ENCODE measurements around the gene TMEM231.

Gene TMEM231

DNA sequence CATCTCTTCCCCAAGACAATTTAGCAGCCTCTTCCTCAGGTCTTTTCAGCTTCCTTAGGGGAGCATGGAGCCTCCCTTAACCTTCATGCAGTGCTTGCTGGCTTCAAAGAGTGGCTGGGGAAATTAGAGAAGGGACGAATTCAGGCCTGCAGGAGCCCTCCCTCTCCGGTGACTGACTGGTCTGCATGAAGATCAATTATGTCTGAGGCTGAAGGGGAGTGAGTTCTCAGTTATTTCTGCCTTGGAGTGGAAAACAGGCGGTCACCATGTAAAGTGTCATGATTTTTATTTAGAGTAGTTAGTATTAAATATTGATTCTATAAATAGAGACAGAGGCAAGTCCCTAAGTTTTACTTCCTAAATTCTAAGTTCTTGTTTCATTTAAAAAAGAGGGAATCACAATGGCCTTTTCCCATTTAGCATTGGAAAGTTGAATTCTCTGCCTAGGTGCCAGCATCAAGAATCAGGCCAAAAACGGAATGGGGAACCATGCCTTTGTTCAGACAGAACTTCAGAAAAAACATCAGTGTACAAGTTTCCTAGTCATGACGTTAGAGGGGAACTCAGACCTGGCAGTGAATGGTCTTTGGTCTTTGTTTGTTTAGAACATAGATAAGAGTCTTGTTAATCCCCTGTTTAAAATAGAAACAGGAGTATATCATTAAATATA is 14.5 kb upstream of the TMEM231 start:
- peak overlapping the region; percentile 80 for H3K27ac Mint-ChIP-seq
- peaks cover 28% of the 10 kb centered on the region for H3K4me1 Mint-ChIP-seq
- H3K4me3 Mint-ChIP-seq, result no peak overlapping the region
- no peak for DNase-seq
- TF ChIP-seq, protein P1, sequence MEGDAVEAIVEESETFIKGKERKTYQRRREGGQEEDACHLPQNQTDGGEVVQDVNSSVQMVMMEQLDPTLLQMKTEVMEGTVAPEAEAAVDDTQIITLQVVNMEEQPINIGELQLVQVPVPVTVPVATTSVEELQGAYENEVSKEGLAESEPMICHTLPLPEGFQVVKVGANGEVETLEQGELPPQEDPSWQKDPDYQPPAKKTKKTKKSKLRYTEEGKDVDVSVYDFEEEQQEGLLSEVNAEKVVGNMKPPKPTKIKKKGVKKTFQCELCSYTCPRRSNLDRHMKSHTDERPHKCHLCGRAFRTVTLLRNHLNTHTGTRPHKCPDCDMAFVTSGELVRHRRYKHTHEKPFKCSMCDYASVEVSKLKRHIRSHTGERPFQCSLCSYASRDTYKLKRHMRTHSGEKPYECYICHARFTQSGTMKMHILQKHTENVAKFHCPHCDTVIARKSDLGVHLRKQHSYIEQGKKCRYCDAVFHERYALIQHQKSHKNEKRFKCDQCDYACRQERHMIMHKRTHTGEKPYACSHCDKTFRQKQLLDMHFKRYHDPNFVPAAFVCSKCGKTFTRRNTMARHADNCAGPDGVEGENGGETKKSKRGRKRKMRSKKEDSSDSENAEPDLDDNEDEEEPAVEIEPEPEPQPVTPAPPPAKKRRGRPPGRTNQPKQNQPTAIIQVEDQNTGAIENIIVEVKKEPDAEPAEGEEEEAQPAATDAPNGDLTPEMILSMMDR (IDR thresholded peaks at IDR 0.05), result no peak
- peaks cover 51% of the 10 kb centered on the region for H3K36me3 Mint-ChIP-seq (ENCODE audit: low read depth)
- H3K9me3 Mint-ChIP-seq, result no peaks in the 10 kb centered on the region
- H3K27me3 Mint-ChIP-seq (ENCODE audit: low read depth, poor library complexity), result peaks cover 2% of the 10 kb centered on the region

DNA sequence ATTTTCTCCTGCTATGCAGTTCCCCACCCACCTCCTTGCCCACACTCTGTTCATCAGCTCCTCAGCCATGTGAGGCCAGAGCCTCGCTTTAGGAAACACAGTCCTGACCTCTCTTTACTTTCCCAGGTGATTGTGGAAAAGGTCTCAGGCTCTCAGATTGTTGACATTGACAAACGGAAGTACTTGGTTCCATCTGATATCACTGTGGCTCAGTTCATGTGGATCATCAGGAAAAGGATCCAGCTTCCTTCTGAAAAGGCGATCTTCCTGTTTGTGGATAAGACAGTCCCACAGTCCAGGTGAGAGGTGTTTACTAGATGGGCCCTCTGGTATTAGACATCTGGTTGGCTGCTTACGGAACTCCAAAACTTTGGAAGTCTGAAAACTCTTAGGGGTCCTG is 11.9 kb upstream of the TMEM231 start:
- H3K4me1 Mint-ChIP-seq, result peaks cover 36% of the 10 kb centered on the region

DNA sequence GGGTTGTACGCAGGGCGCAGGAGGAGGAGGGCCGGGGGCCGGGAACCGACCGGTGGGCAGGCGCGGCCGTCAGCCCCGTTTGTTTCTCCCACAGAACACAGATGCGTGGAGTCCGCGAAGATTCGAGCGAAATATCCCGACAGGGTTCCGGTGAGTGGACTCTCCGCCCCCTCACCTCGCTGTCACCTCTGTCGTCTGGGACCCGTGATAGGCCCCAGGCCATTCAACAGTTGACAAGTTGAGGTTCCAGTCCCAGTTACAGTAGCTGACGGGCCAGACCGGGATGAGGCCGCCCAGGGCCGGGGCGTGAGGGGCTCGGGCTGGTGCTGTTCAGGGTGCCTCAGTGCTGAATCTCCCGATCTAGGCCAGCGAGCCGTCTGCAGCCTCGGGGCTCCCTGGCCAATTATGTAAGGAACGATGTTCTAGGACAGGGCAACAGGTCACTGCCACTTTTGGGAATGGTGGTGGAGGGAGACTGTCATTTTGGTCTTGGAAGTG is 10.8 kb upstream of the TMEM231 start:
- TF ChIP-seq, protein P1 (IDR thresholded peaks at IDR 0.05), result no peak
- Mint-ChIP-seq H3K36me3 (ENCODE audit: low read depth) (peaks cover 18% of the 10 kb centered on the region), H3K9me3 (no peaks in the 10 kb centered on the region), H3K27ac (no peak overlapping the region), H3K4me1 (peaks cover 36% of the 10 kb centered on the region), H3K4me3 (peak overlapping the region; percentile 97), H3K27me3 (ENCODE audit: low read depth, poor library complexity) (peaks cover 6% of the 10 kb centered on the region)
- DNase-seq, result peak; percentile 56

More for the DNA sequence above, 11.9 kb upstream of the TMEM231 start:
- H3K27me3 Mint-ChIP-seq (ENCODE audit: low read depth, poor library complexity), result peaks cover 2% of the 10 kb centered on the region
- no peak for DNase-seq
- peaks cover 26% of the 10 kb centered on the region for H3K36me3 Mint-ChIP-seq (ENCODE audit: low read depth)
- peak overlapping the region; percentile 97 for H3K4me3 Mint-ChIP-seq
- TF ChIP-seq, protein P1 (IDR thresholded peaks at IDR 0.05), result no peak
- H3K27ac Mint-ChIP-seq, result no peak overlapping the region
- no peaks in the 10 kb centered on the region for H3K9me3 Mint-ChIP-seq

DNA sequence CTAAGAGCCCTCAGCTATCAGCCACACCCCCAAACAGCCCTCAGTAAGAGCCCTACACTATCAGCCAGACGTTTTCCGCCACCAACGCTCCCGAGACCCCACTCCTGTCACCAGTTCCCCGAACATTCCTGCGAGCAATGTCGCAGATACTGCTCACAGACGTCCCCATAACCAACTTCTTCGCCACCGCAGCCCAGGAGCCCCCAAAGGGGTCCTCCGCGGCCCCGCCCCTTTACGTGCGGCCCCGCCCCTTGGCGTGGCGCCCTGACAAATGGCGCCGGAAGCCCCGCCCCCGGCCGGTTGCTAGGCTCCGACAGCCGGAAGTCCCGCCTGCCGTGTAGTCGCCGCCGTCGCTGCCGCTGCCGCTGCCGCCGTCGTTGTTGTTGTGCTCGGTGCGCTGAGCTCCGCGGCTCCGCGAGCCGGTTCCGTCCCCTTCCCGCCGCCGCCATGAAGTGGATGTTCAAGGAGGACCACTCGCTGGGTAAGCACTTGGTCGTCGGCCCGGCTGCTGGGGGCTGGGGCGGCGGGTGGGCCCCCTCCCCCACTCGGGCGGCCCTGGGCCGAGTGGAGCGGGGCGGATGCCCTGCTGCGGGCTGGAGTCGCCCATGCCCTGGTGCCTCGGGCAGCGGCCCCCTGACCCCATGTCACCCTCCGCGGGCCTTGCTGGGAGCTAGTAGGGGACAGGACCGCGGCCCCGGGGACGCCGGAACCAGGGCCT is 10.1 kb upstream of the TMEM231 start, which contains the start of gene GABARAPL2:
TSS of gene GABARAPL2 (plus strand) at position 340 of the 718 bp plus-strand sequence. CDS start at position 448, 108 bp downstream.
- TF ChIP-seq, protein P1 (IDR thresholded peaks at IDR 0.05), result no peak
- peaks cover 6% of the 10 kb centered on the region for H3K27me3 Mint-ChIP-seq (ENCODE audit: low read depth, poor library complexity)
- H3K9me3 Mint-ChIP-seq, result no peaks in the 10 kb centered on the region
- peak; percentile 98 for DNase-seq
- H3K27ac Mint-ChIP-seq, result peak within 1 kb of the TSS; percentile 50
- peak within 1 kb of the TSS; percentile 97 for H3K4me3 Mint-ChIP-seq
- H3K4me1 Mint-ChIP-seq, result peaks cover 36% of the 10 kb centered on the region
- peaks cover 18% of the 10 kb centered on the region for H3K36me3 Mint-ChIP-seq (ENCODE audit: low read depth)

DNA sequence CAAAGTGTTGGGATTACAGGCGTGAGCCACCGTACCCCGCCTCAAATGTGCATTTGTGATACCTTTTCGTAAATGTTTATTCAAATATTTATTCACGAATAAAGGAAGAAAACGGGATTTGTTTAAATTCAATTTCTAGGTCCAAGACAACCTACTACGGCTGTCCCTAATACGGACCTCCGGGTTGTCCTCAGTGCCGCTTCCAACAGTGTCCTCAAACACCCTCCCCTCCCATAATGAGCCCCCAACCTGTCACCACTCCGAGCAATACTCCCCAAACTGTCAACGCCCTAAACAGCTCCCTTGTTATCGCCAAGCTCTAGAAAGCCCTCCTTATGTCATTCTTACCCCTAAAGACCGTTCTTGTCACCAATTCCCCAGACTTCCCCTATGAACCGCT is 9.6 kb upstream of the TMEM231 start:
- Mint-ChIP-seq H3K27me3 (ENCODE audit: low read depth, poor library complexity) (peaks cover 6% of the 10 kb centered on the region), H3K27ac (peak overlapping the region; percentile 50), H3K36me3 (ENCODE audit: low read depth) (peaks cover 18% of the 10 kb centered on the region), H3K9me3 (no peaks in the 10 kb centered on the region), H3K4me1 (peaks cover 39% of the 10 kb centered on the region), H3K4me3 (peak overlapping the region; percentile 97)
- TF ChIP-seq, protein P1 (IDR thresholded peaks at IDR 0.05), result no peak
- DNase-seq, result no peak

All from nephron progenitor cell (in vitro differentiated cells).